Uterus (tissue), 4 donors: ENCODE measurements around the gene MADCAM1. TPM values are rescaled to one million over a fixed set of nuclear protein-coding genes. Genes with fewer than 3 reads are reported as not detected.
"Not testable (repeated sequence)": the region's sequence is repeated elsewhere in the genome, so short reads cannot be mapped to it uniquely, and the experiment has no call there.

Source experiments
- DNase-seq, 2 donors: peaks; one replicate each; pipeline ENCODE4 v3.0.0-alpha.2; 2019 to 2020
- H3K27ac ChIP-seq, 2 donors: fragments of 200-600 bp; sonication (generic); 1 replicate in 1 of 2; 2 replicates in 1 of 2; pipeline ENCODE4 v1.5.1; 2016 to 2018
- H3K27me3 ChIP-seq, 2 donors: fragments of 200-600 bp; sonication (generic); one replicate each; pipeline ENCODE4 v1.5.1; 2018 to 2019; ENCODE audit warnings: control low read depth in 1 of 2
- H3K36me3 ChIP-seq, 2 donors: fragments of 200-600 bp; sonication (generic); one replicate each; pipeline ENCODE4 v1.5.1; 2019; ENCODE audit warnings: control low read depth in 1 of 2
- H3K4me1 ChIP-seq, 2 donors: fragments of 200-600 bp; sonication (generic); one replicate each; pipeline ENCODE4 v1.5.1; 2018 to 2019; ENCODE audit warnings: control low read depth in 1 of 2
- H3K4me3 ChIP-seq, 2 donors: fragments of 200-600 bp; sonication (generic); 1 replicate in 1 of 2; 2 replicates in 1 of 2; pipeline ENCODE4 v1.5.1; 2018 to 2019; ENCODE audit warnings: mild to moderate bottlenecking in 1 of 2
- H3K9me3 ChIP-seq, 2 donors: fragments of 200-600 bp; sonication (generic); one replicate each; pipeline ENCODE4 v1.5.1; 2019; ENCODE audit warnings: control low read depth in 1 of 2
- CTCF ChIP-seq, 4 experiments: fragments of 200-600 bp in 2 of 4; fragments of 450-650 bp in 2 of 4; sonication (generic) in 2 of 4; IDR thresholded peaks; one replicate each; pipeline ENCODE4 v1.5.1; 2016 to 2019; ENCODE audit warnings: antibody characterized with exemption in 4 of 4, mild to moderate bottlenecking in 2 of 4, moderate library complexity in 1 of 4
- POLR2A ChIP-seq, 2 donors: fragments of 450-650 bp; IDR thresholded peaks; one replicate each; pipeline ENCODE4 v1.6.1; 2016; ENCODE audit warnings: antibody characterized with exemption in 2 of 2, mild to moderate bottlenecking in 1 of 2, moderate library complexity in 1 of 2
- intact Hi-C: fragments of 100-400 bp; cut with DNase I; formaldehyde crosslinking; loops from one replicate; pipeline ENCODE4 v1.15.1; 2023; ENCODE audit warnings: low total_unique reads
- total RNA-seq, 4 donors: library from RNA; depleted of rRNA in 3 of 4; stranded (reverse); fragments of >200 nt in 3 of 4; gene quantifications; one replicate each; pipeline versions ENCODE4 v1.1.0 to v1.2.4, GENCODE V29; 2014 to 2023
- donor health status: DM: yes; HTN: yes; CAD: no.

The MADCAM1 gene
- total RNA-seq, 4 donors from 2014 or later = 0.34 to 2.7 TPM; not detected in 2

GRCh38 chr19:480016-480855 is 16.1 kb upstream of the MADCAM1 start:
- H3K27ac ChIP-seq = no peak overlapping the region
- TF ChIP-seq CTCF (IDR thresholded peaks at IDR 0.05) (peak; percentile 24 to 69 (median 45)), POLR2A (IDR thresholded peaks at IDR 0.05) (no peak)
- no peaks in the 10 kb centered on the region for H3K4me1 ChIP-seq
- intact Hi-C loops = no loop called here
- H3K9me3 ChIP-seq = no peaks in the 10 kb centered on the region
- H3K27me3 ChIP-seq = no peaks in the 10 kb centered on the region
- DNase-seq = peak; percentile 50 to 70
- H3K36me3 ChIP-seq = no peaks in the 10 kb centered on the region
- H3K4me3 ChIP-seq = no peak overlapping the region

- H3K27ac ChIP-seq, intact Hi-C loops, H3K9me3 ChIP-seq, H3K27me3 ChIP-seq, DNase-seq, H3K4me1 ChIP-seq, H3K4me3 ChIP-seq, H3K36me3 ChIP-seq: not testable (repeated sequence)
These were observed 15.2 kb upstream of the MADCAM1 start for GRCh38 chr19:481100-481499.

GRCh38 chr19:482186-483041 is 13.9 kb upstream of the MADCAM1 start:
- Histone ChIP-seq H3K4me3 (no peak overlapping the region), H3K27ac (no peak overlapping the region), H3K27me3 (no peaks in the 10 kb centered on the region), H3K36me3 (no peaks in the 10 kb centered on the region), H3K9me3 (no peaks in the 10 kb centered on the region), H3K4me1 (no peaks in the 10 kb centered on the region)
- no peak for DNase-seq
- intact Hi-C loops = no loop called here
- no peak for TF ChIP-seq POLR2A (IDR thresholded peaks at IDR 0.05)
- no peak for TF ChIP-seq CTCF (IDR thresholded peaks at IDR 0.05)

- intact Hi-C loops = no loop called here
- H3K4me3 ChIP-seq = no peak overlapping the region
- TF ChIP-seq CTCF (IDR thresholded peaks at IDR 0.05) = no peak
- no peak for TF ChIP-seq POLR2A (IDR thresholded peaks at IDR 0.05)
These were observed 12.8 kb upstream of the MADCAM1 start for GRCh38 chr19:483332-484072.

GRCh38 chr19:484494-484893 is 11.8 kb upstream of the MADCAM1 start:
- TF ChIP-seq CTCF (IDR thresholded peaks at IDR 0.05) (no peak), POLR2A (IDR thresholded peaks at IDR 0.05) (no peak)
- no peak for DNase-seq
- Histone ChIP-seq H3K27ac (no peak overlapping the region), H3K4me3 (no peak overlapping the region), H3K4me1 (no peaks in the 10 kb centered on the region), H3K9me3 (no peaks in the 10 kb centered on the region), H3K27me3 (no peaks in the 10 kb centered on the region), H3K36me3 (no peaks in the 10 kb centered on the region)
- intact Hi-C loops = no loop called here

More at GRCh38 chr19:483332-484072, 12.8 kb upstream of the MADCAM1 start:
- Histone ChIP-seq H3K27me3 (no peaks in the 10 kb centered on the region), H3K4me1 (no peaks in the 10 kb centered on the region), H3K36me3 (no peaks in the 10 kb centered on the region), H3K27ac (no peak overlapping the region), H3K9me3 (no peaks in the 10 kb centered on the region)
- no peak for DNase-seq
